ENCODE data around the gene ITFG2. TPM values are rescaled to one million over a fixed set of nuclear protein-coding genes. Genes with fewer than 3 reads are reported as not detected.

ITFG2 gene
- total RNA-seq, 2 experiments from 2014 or later: 42.0 to 55.2 TPM

DNA sequence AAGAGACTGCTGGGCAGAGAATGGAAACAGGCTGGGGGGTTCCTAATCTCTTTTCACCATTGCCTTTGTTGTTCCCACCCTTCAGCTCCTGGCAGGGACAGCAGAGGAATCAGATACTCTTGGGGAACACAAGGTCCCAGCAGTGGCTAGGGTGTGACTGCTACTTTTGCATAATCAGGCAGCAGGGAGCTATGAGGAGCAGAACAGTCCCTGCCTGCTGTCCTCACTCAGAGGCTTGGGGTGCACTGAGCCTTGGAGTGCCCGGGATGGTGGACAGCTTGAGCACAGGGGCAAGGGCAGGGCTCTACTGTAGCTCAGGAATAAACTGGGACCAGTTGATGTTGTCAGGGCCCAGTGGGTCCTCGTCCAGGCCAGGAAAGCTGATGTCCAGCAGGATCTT lies 45.9 kb downstream of the ITFG2 start:
- BruUV-seq (replicated peaks): no TSS peak
- CTCF ChIA-PET (ENCODE audit: unreplicated experiment): no interaction called here
- no peak for DNase-seq (ENCODE audit: low spot score)
- Histone ChIP-seq H3K4me2 (ENCODE audit: low read length) (no peak overlapping the region), H3K9me3 (ENCODE audit: low read length) (no peaks in the 10 kb centered on the region), H3K4me3 (ENCODE audit: low read depth, low read length, poor library complexity, severe bottlenecking) (no peak overlapping the region), H3K79me2 (ENCODE audit: insufficient read depth, low read depth, low read length) (no peaks in the 10 kb centered on the region), H3K36me3 (ENCODE audit: insufficient read depth, low read length) (peaks cover 84% of the 10 kb centered on the region), H3K27ac (ENCODE audit: low read depth, low read length, poor library complexity, severe bottlenecking) (no peak overlapping the region), H4K20me1 (ENCODE audit: insufficient read depth, low read length) (no peaks in the 10 kb centered on the region), H3K4me1 (ENCODE audit: insufficient read depth, low read length, poor library complexity, severe bottlenecking) (no peaks in the 10 kb centered on the region), H2AFZ (ENCODE audit: low read length) (no peak overlapping the region), H3K9me2 (ENCODE audit: insufficient read depth, low read length) (no peaks in the 10 kb centered on the region)
- TF ChIP-seq EZH2phosphoT487 (IDR thresholded peaks at IDR 0.05; ENCODE audit: borderline replicate concordance, low read depth, low read length): no peak
- TF ChIP-seq, protein P1, sequence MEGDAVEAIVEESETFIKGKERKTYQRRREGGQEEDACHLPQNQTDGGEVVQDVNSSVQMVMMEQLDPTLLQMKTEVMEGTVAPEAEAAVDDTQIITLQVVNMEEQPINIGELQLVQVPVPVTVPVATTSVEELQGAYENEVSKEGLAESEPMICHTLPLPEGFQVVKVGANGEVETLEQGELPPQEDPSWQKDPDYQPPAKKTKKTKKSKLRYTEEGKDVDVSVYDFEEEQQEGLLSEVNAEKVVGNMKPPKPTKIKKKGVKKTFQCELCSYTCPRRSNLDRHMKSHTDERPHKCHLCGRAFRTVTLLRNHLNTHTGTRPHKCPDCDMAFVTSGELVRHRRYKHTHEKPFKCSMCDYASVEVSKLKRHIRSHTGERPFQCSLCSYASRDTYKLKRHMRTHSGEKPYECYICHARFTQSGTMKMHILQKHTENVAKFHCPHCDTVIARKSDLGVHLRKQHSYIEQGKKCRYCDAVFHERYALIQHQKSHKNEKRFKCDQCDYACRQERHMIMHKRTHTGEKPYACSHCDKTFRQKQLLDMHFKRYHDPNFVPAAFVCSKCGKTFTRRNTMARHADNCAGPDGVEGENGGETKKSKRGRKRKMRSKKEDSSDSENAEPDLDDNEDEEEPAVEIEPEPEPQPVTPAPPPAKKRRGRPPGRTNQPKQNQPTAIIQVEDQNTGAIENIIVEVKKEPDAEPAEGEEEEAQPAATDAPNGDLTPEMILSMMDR (conservative IDR thresholded peaks at IDR 0.05; ENCODE audit: low read length): no peak
- intact Hi-C loops (cut with micrococcal nuclease; ENCODE audit: unreplicated experiment): no loop called here
- POLR2A ChIA-PET: interaction anchor here (0.6 kb wide), 1 partner anchor 314 kb away, joined by 4 read pairs; no protein-coding TSS in a partner anchor

DNA sequence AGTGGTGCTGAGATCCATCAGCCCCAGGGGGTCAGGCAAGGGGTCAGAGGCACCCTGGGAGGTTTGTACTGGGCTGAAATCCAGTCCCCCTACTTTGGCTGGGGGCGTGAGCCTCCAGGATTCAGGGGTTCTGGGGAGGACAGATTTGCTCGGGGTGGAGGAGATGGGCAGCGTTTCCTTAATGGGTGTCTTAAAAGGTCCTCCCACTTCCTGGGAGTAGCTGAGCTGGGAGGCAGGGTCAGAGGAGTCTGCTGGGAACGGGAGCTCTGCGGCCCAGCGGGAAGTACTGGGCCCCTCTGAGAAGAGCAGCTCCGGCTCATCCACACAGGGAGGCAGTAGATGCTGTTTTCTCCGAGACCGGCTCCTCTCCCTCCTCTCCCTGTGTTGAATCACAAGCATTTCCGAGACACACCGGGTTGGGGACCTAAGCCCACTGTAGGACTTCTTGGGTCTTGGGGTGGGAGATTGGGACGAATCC lies 46.5 kb downstream of the ITFG2 start:
- no peak overlapping the region for H3K4me3 ChIP-seq (ENCODE audit: low read depth, low read length, poor library complexity, severe bottlenecking)
- POLR2A ChIA-PET: no interaction called here
- peaks cover 91% of the 10 kb centered on the region for H3K36me3 ChIP-seq (ENCODE audit: insufficient read depth, low read length)
- CTCF ChIA-PET (ENCODE audit: unreplicated experiment): no interaction called here
- no peaks in the 10 kb centered on the region for H4K20me1 ChIP-seq (ENCODE audit: insufficient read depth, low read length)
- no peak overlapping the region for H2AFZ ChIP-seq (ENCODE audit: low read length)
- no peak for TF ChIP-seq EZH2phosphoT487 (IDR thresholded peaks at IDR 0.05; ENCODE audit: borderline replicate concordance, low read depth, low read length)
- TF ChIP-seq, protein P1 (conservative IDR thresholded peaks at IDR 0.05; ENCODE audit: low read length): no peak
- H3K27ac ChIP-seq (ENCODE audit: low read depth, low read length, poor library complexity, severe bottlenecking): no peak overlapping the region
- H3K4me2 ChIP-seq (ENCODE audit: low read length): no peak overlapping the region
- H3K4me1 ChIP-seq (ENCODE audit: insufficient read depth, low read length, poor library complexity, severe bottlenecking): no peaks in the 10 kb centered on the region
- H3K9me3 ChIP-seq (ENCODE audit: low read length): no peaks in the 10 kb centered on the region
- no peak for DNase-seq (ENCODE audit: low spot score)
- BruUV-seq (replicated peaks): no TSS peak
- intact Hi-C loops (cut with micrococcal nuclease; ENCODE audit: unreplicated experiment): no loop called here
- H3K79me2 ChIP-seq (ENCODE audit: insufficient read depth, low read depth, low read length): no peaks in the 10 kb centered on the region
- no peaks in the 10 kb centered on the region for H3K9me2 ChIP-seq (ENCODE audit: insufficient read depth, low read length)

DNA sequence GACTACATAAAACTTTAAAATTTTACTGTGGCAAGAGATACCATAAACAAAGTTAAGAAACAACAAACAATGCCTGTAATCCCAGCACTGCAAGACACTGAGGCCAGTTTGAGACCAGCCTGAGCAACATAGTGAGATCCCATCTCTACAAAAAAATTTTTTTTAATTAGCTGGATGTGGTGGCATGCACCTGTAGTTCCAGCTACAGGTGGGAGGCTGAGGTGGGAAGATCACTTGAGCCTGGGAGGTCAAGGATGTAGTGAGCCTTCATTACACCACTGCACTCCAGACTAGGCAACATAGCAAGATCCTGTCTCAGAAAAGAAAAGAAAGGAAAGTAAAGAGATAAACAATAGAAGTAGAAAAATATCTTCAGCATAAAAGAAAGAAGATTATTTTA lies 47.7 kb downstream of the ITFG2 start:
- no peaks in the 10 kb centered on the region for H3K9me2 ChIP-seq (ENCODE audit: insufficient read depth, low read length)
- ChIA-PET POLR2A (interaction anchor here (0.7 kb wide), 1 partner anchor 12 kb away, joined by 5 read pairs; no protein-coding TSS in a partner anchor), CTCF (ENCODE audit: unreplicated experiment) (no interaction called here)
- no peak overlapping the region for H3K4me2 ChIP-seq (ENCODE audit: low read length)
- TF ChIP-seq EZH2phosphoT487 (IDR thresholded peaks at IDR 0.05; ENCODE audit: borderline replicate concordance, low read depth, low read length): no peak
- TF ChIP-seq, protein P1 (conservative IDR thresholded peaks at IDR 0.05; ENCODE audit: low read length): no peak
- intact Hi-C loops (cut with micrococcal nuclease; ENCODE audit: unreplicated experiment): no loop called here
- no peak overlapping the region for H3K27ac ChIP-seq (ENCODE audit: low read depth, low read length, poor library complexity, severe bottlenecking)
- no peak overlapping the region for H2AFZ ChIP-seq (ENCODE audit: low read length)
- BruUV-seq (replicated peaks): no TSS peak
- no peaks in the 10 kb centered on the region for H3K9me3 ChIP-seq (ENCODE audit: low read length)
- no peak for DNase-seq (ENCODE audit: low spot score)
- no peaks in the 10 kb centered on the region for H3K4me1 ChIP-seq (ENCODE audit: insufficient read depth, low read length, poor library complexity, severe bottlenecking)
- H3K4me3 ChIP-seq (ENCODE audit: low read depth, low read length, poor library complexity, severe bottlenecking): no peak overlapping the region
- peaks cover 94% of the 10 kb centered on the region for H3K36me3 ChIP-seq (ENCODE audit: insufficient read depth, low read length)
- H3K79me2 ChIP-seq (ENCODE audit: insufficient read depth, low read depth, low read length): no peaks in the 10 kb centered on the region
- no peaks in the 10 kb centered on the region for H4K20me1 ChIP-seq (ENCODE audit: insufficient read depth, low read length)

Measured in OCI-LY7 (cell line).